ES-I3 (cell line): ENCODE measurements around the gene CDC27.

Source experiments
- H3K36me3 ChIP-seq: 2 replicates; pipeline ENCODE4 v1.6.1; 2013; ENCODE audit warnings: mild to moderate bottlenecking, low read length, control low read depth, moderate library complexity; ENCODE audit not compliant: insufficient read depth
- H3K4me1 ChIP-seq: 2 replicates; pipeline ENCODE4 v1.6.1; 2013; ENCODE audit warnings: mild to moderate bottlenecking, control low read depth, low read length; ENCODE audit not compliant: insufficient read depth
- H3K9ac ChIP-seq: 2 replicates; pipeline ENCODE4 v1.6.1; 2013; ENCODE audit warnings: low read depth, mild to moderate bottlenecking, low read length, moderate library complexity
- H3K9me3 ChIP-seq: 2 replicates; pipeline ENCODE4 v1.6.1; 2013; ENCODE audit warnings: mild to moderate bottlenecking, low read length, moderate library complexity; ENCODE audit not compliant: control insufficient read depth, insufficient read depth

Gene CDC27

DNA sequence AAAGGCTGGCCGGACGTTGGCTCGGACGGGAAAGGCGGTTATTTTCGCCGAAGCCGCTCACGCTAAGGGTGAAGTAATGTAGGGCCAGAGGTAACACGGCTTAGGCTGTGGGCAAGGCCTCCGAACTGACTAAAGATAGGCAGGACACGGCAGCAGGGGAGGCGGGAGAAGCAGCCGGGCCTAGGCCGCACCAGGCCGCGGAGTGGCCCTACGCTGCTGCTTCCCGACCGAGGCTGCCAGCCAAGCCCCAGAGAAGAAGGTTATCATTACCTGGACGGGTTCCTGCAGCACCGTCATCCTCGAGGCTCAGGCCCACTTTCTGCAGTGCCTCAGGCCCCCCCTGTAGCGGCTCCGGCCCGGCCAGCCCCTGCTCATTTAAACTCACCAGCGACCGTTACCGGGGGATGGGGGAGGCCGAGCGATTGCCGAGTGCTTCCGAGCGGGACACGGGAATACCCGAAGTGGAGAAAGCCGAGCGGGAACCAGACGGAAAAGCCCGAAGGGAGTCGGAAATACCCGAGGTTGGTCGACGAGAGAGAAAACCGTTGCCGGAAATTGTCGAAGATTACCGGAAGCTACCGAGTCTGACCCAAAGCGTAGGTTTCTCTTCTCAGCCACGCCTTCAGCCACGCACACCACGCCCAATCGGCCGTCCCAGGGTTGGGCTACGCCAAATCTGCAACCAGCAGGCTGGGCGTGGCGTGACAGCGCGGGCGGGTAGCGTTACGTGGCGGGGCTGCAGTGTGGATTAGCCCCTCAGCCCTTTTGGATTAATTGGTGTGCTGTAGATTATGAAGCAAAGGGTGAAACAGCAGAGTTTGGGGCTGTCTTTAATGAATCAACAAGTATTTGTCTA, at the start of gene CDC27:
TSS of gene CDC27 (minus strand) at position 420 of the 856 bp plus-strand sequence. CDS start at position 297, 123 bp downstream.
- Histone ChIP-seq H3K9ac (peak within 1 kb of the TSS; percentile 82), H3K9me3 (no peaks in the 10 kb centered on the region), H3K36me3 (no peaks in the 10 kb centered on the region), H3K4me1 (peaks cover 3% of the 10 kb centered on the region; the same call in 1 of the 2 replicates)

DNA sequence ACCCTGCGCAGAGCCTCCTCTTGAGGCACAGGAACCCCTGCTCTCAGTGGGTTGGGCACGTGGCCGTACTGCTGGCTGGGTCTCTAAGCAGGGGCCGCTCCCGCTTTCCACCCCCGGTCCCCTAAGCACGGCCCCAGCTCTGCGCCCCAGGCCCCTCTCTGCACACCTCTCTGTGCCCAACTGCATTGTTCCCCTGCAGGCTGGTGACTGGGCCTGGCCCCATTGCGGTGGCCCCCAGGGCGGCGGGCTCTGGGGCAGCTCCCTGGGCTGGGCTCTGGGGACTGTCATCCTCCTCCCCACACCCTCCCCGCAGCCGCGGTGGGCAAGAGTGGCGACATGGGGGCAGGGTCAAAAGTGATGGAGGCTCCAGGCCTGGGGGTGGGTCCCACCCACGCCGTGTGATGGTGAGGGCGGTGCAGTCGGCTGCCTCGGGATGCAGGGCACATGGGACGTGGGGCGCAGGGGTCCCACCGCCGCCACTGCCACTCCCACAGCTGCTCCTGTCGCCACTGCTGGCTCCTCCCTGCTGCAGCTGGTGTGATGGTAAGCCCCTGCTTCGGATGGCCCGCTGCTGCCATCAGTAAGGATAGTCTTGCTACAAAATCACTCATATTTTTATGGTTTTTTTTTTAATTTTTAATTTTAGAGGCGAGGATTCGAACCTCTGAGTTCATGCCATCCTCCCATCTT, 49.4 kb upstream of the CDC27 start:
- Histone ChIP-seq H3K36me3 (no peaks in the 10 kb centered on the region), H3K9me3 (no peaks in the 10 kb centered on the region), H3K4me1 (peaks cover 4% of the 10 kb centered on the region; the same call in 1 of the 2 replicates), H3K9ac (no peak overlapping the region)

DNA sequence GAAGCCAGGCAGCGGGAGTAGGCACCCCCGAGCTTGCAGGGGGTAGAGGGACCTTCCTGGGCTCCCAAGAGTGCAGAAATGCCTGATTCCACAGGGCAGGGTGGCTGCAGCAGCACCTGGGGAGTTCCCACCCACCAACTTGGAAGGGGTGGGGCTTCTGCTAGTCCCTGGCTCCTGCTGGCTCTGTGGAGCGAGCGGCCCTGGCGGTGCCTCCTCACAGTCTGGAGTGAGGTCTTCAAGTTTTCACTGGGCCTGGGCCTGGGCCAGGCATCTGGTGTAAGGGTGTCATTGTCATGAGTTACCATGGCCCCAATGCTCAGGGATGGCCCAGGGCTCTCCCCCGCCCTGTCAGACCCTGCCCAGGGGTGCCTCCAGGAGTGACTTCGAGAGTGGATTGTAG, 48.7 kb upstream of the CDC27 start:
- Histone ChIP-seq H3K4me1 (peaks cover 4% of the 10 kb centered on the region; the same call in 1 of the 2 replicates), H3K9me3 (no peaks in the 10 kb centered on the region), H3K9ac (no peak overlapping the region), H3K36me3 (no peaks in the 10 kb centered on the region)

GRCh38 chr17:47235923-47236322, 46.8 kb upstream of the CDC27 start:
- no peak overlapping the region for H3K9ac ChIP-seq
- no peaks in the 10 kb centered on the region for H3K9me3 ChIP-seq
- peaks cover 4% of the 10 kb centered on the region; the same call in 1 of the 2 replicates for H3K4me1 ChIP-seq
- H3K36me3 ChIP-seq, result no peaks in the 10 kb centered on the region

GRCh38 chr17:47235506-47235905, 46.4 kb upstream of the CDC27 start:
- H3K9ac ChIP-seq, result no peak overlapping the region
- peaks cover 3% of the 10 kb centered on the region; the same call in 1 of the 2 replicates for H3K4me1 ChIP-seq
- H3K9me3 ChIP-seq, result no peaks in the 10 kb centered on the region
- H3K36me3 ChIP-seq, result no peaks in the 10 kb centered on the region

- H3K9ac ChIP-seq, result no peak overlapping the region
- no peaks in the 10 kb centered on the region for H3K36me3 ChIP-seq
- H3K4me1 ChIP-seq, result no peaks in the 10 kb centered on the region; the same call in 1 of the 2 replicates
- no peaks in the 10 kb centered on the region for H3K9me3 ChIP-seq
Measured at GRCh38 chr17:47232465-47232864, 43.4 kb upstream of the CDC27 start.

DNA sequence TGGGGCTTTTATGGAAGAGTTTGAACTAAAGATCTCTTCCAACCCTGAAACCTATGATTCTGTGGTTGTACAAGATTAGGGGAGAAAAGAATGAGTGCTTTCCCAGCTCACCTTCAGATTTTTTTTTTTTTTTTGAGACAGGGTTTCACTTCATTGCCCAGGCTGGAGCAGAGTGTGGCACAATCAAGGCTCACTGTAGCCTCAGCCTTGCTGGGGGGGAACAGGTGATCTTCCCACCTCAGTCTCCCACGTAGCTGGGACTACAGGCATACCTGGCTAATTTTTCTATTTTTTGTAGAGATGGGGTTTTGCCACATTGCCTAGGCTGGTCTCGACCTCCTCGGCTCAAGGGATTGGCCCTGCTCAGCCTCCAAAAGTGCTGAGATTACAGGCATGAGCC, 42.8 kb upstream of the CDC27 start:
- Histone ChIP-seq H3K9me3 (no peaks in the 10 kb centered on the region), H3K4me1 (no peaks in the 10 kb centered on the region; the same call in 1 of the 2 replicates), H3K9ac (no peak overlapping the region)

GRCh38 chr17:47231334-47231733, 42.2 kb upstream of the CDC27 start:
- Histone ChIP-seq H3K9ac (no peak overlapping the region), H3K9me3 (no peaks in the 10 kb centered on the region), H3K36me3 (no peaks in the 10 kb centered on the region), H3K4me1 (no peaks in the 10 kb centered on the region; the same call in 1 of the 2 replicates)

More for the DNA sequence above, 42.8 kb upstream of the CDC27 start:
- H3K36me3 ChIP-seq, result no peaks in the 10 kb centered on the region

GRCh38 chr17:47230864-47231263, 41.8 kb upstream of the CDC27 start:
- Histone ChIP-seq H3K4me1 (no peaks in the 10 kb centered on the region; the same call in 1 of the 2 replicates), H3K9me3 (no peaks in the 10 kb centered on the region), H3K9ac (no peak overlapping the region), H3K36me3 (no peaks in the 10 kb centered on the region)

GRCh38 chr17:47229535-47230443, 40.7 kb upstream of the CDC27 start:
- no peaks in the 10 kb centered on the region; the same call in 1 of the 2 replicates for H3K4me1 ChIP-seq
- H3K9me3 ChIP-seq, result no peaks in the 10 kb centered on the region
- H3K9ac ChIP-seq, result 0 out of 2 replicates have a peak overlapping the region, but pooled peaks have one; percentile 14
- H3K36me3 ChIP-seq, result no peaks in the 10 kb centered on the region

GRCh38 chr17:47227862-47228261, 38.8 kb upstream of the CDC27 start:
- H3K9me3 ChIP-seq, result peaks cover 5% of the 10 kb centered on the region; the same call in 1 of the 2 replicates
- H3K36me3 ChIP-seq, result no peaks in the 10 kb centered on the region
- no peak overlapping the region for H3K9ac ChIP-seq
- H3K4me1 ChIP-seq, result no peaks in the 10 kb centered on the region; the same call in 1 of the 2 replicates

DNA sequence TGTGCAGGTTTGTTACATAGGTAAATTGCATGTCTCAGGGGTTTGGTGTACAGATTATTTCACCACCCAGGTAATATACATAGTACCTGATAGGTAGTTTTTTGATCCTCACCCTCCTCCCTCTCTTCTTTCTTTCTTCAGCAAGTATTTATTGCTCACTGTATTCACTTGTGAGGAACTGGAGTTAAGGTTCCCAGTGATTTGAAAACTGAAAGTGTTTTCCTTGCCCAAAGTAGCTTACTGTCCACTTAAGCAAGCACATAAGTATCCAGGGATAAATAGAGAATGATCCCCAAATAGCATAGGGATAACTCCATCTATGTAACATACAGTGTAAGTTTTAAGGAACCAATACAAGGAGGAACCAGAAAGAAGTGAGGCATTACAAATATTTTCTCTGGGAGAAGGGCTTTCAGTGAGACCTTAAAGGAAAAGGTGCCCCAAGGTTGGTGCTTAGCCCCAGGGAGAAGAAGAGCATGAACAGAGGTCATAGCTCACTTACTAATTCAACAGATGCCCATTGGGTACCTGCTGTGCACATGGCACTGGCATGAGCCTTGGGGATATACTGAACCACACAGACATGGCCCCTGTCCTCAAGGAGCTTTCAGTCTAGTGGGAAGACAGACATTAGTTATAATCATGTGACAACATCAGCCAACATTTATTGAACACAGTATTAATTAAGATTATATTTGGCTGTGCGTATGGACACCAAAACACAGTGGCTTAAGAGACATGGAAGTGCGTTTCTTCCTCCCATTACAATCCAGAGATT, 37.0 kb upstream of the CDC27 start:
- Histone ChIP-seq H3K36me3 (no peaks in the 10 kb centered on the region), H3K9ac (no peak overlapping the region), H3K9me3 (peaks cover 5% of the 10 kb centered on the region; the same call in 1 of the 2 replicates), H3K4me1 (peaks cover under 1% of the 10 kb centered on the region)

- Histone ChIP-seq H3K9ac (no peak overlapping the region), H3K4me1 (peaks cover 7% of the 10 kb centered on the region), H3K36me3 (no peaks in the 10 kb centered on the region), H3K9me3 (peaks cover 5% of the 10 kb centered on the region; the same call in 1 of the 2 replicates)
Measured at GRCh38 chr17:47225436-47225858, 36.4 kb upstream of the CDC27 start.
